NB4 (cell line): Measurements from ENCODE around the gene TRMT61A.

Source experiments
- DNase-seq: peaks from one replicate; pipeline ENCODE4 v3.0.0; 2010; ENCODE audit warnings: low read depth
- H3K4me3 ChIP-seq: one replicate; pipeline ENCODE4 v1.5.1; 2011; ENCODE audit warnings: mild to moderate bottlenecking, low read depth, low read length, moderate library complexity
- CTCF ChIP-seq: IDR thresholded peaks from one replicate; pipeline ENCODE4 v1.5.1; 2012; ENCODE audit warnings: low read depth, low read length
- MAX ChIP-seq: IDR thresholded peaks from 2 replicates; pipeline ENCODE4 v1.6.1; 2011; ENCODE audit warnings: low read depth, low read length
- MYC ChIP-seq: IDR thresholded peaks from 2 replicates; pipeline ENCODE4 v1.6.1; 2011; ENCODE audit warnings: low read depth, low read length
- POLR2A ChIP-seq: IDR thresholded peaks from 2 replicates; pipeline ENCODE4 v1.6.1; 2011; ENCODE audit warnings: mild to moderate bottlenecking; ENCODE audit not compliant: insufficient read length; ENCODE audit errors: extremely low read depth

The TRMT61A gene

GRCh38 chr14:103503296-103503695 is 25.7 kb upstream of the TRMT61A start:
- DNase-seq = no peak
- TF ChIP-seq MAX = no peak
- no peak for TF ChIP-seq POLR2A
- H3K4me3 ChIP-seq = no peak overlapping the region

GRCh38 chr14:103504991-103505565 is 23.9 kb upstream of the TRMT61A start:
- TF ChIP-seq MAX (no peak), CTCF (no peak), MYC (no peak), POLR2A (no peak)
- DNase-seq = no peak
- no peak overlapping the region for H3K4me3 ChIP-seq

- no peak overlapping the region for H3K4me3 ChIP-seq
- DNase-seq = no peak
- no peak for TF ChIP-seq POLR2A
- TF ChIP-seq MAX = no peak
- TF ChIP-seq CTCF = no peak
- no peak for TF ChIP-seq MYC
These were observed 21.2 kb upstream of the TRMT61A start for GRCh38 chr14:103507751-103508150.

- no peak for DNase-seq
- TF ChIP-seq MAX (no peak), POLR2A (no peak), MYC (no peak), CTCF (no peak)
- no peak overlapping the region for H3K4me3 ChIP-seq
These were observed 20.3 kb upstream of the TRMT61A start for GRCh38 chr14:103508521-103509329.

- TF ChIP-seq POLR2A (no peak), CTCF (no peak)
- DNase-seq = no peak
These were observed 18.9 kb upstream of the TRMT61A start for GRCh38 chr14:103509864-103510723.

More at GRCh38 chr14:103509864-103510723, 18.9 kb upstream of the TRMT61A start:
- no peak overlapping the region for H3K4me3 ChIP-seq
